Keratinocyte (primary cell): ENCODE data around the gene POLR3F. TPM values are rescaled to one million over a fixed set of nuclear protein-coding genes. Genes with fewer than 3 reads are reported as not detected.

Experiments
- DNase-seq: peaks from one replicate; pipeline ENCODE4 v3.0.0-alpha.2; 2011; ENCODE audit warnings: low read depth, missing footprints, low spot score
- FAIRE-seq: peaks from 2 replicates; lab custom pipeline; 2011; peaks lifted over from hg19 to GRCh38; lab: Jason Lieb, UNC
- H2AFZ ChIP-seq: 2 replicates; pipeline ENCODE4 v1.6.0; 2012; ENCODE audit warnings: low read length, control low read depth, inconsistent platforms; ENCODE audit not compliant: control insufficient read depth
- H3K27ac ChIP-seq: 2 replicates; pipeline ENCODE4 v1.5.1; 2011; ENCODE audit warnings: low read length; ENCODE audit not compliant: control insufficient read depth, insufficient read depth
- H3K27me3 ChIP-seq: 3 replicates; pipeline ENCODE4 v1.6.0; 2011; ENCODE audit warnings: low read length; ENCODE audit not compliant: control insufficient read depth, insufficient read depth; ENCODE audit errors: extremely low read depth
- H3K36me3 ChIP-seq, 2 experiments: 2 replicates in 1 of 2; 3 replicates in 1 of 2; pipeline ENCODE4 v1.5.1; 2011; ENCODE audit warnings: low read length in 2 of 2, mild to moderate bottlenecking in 1 of 2; ENCODE audit not compliant: control insufficient read depth in 2 of 2, insufficient read depth in 2 of 2; ENCODE audit errors: extremely low read depth in 1 of 2
- H3K4me1 ChIP-seq: 3 replicates; pipeline ENCODE4 v1.5.1; 2011; ENCODE audit warnings: low read length; ENCODE audit not compliant: control insufficient read depth, insufficient read depth; ENCODE audit errors: extremely low read depth
- H3K4me2 ChIP-seq: 3 replicates; pipeline ENCODE4 v1.6.0; 2011; ENCODE audit warnings: low read depth, low read length; ENCODE audit not compliant: control insufficient read depth, insufficient read depth; ENCODE audit errors: extremely low read depth
- H3K4me3 ChIP-seq, 3 experiments: fragments of 200-600 bp in 1 of 3; sonication (generic) in 1 of 3; 2 replicates in 2 of 3; 3 replicates in 1 of 3; pipeline ENCODE4 v1.5.1; 2011 to 2016; ENCODE audit warnings: low read length in 3 of 3, mild to moderate bottlenecking in 3 of 3, control low read depth in 2 of 3, inconsistent platforms in 1 of 3, low read depth in 1 of 3, mixed read lengths in 1 of 3, mixed run types in 1 of 3, moderate library complexity in 1 of 3; ENCODE audit not compliant: control insufficient read depth in 2 of 3, insufficient read depth in 2 of 3; ENCODE audit errors: extremely low read depth in 1 of 3
- H3K79me2 ChIP-seq: 2 replicates; pipeline ENCODE4 v1.6.0; 2012; ENCODE audit warnings: low read length; ENCODE audit not compliant: control insufficient read depth, insufficient read depth
- H3K9ac ChIP-seq: 3 replicates; pipeline ENCODE4 v1.6.0; 2011; ENCODE audit warnings: low read length; ENCODE audit not compliant: control insufficient read depth, insufficient read depth; ENCODE audit errors: extremely low read depth
- H3K9me1 ChIP-seq: 3 replicates; pipeline ENCODE4 v1.6.0; 2011; ENCODE audit warnings: low read length; ENCODE audit not compliant: control insufficient read depth, insufficient read depth; ENCODE audit errors: extremely low read depth
- H3K9me3 ChIP-seq: 2 replicates; pipeline ENCODE4 v1.5.1; 2012; ENCODE audit warnings: low read depth, low read length; ENCODE audit not compliant: control insufficient read depth
- H4K20me1 ChIP-seq: 3 replicates; pipeline ENCODE4 v1.6.0; 2011; ENCODE audit warnings: low read length; ENCODE audit not compliant: control insufficient read depth, insufficient read depth; ENCODE audit errors: extremely low read depth
- CTCF ChIP-seq, 3 experiments: IDR thresholded peaks in 1 of 3; conservative IDR thresholded peaks in 1 of 3; optimal IDR thresholded peaks in 1 of 3; 2 replicates in 2 of 3; 3 replicates in 1 of 3; pipeline versions ENCODE3 to v1.5.1; 2011; ENCODE audit warnings: low read length in 3 of 3, mild to moderate bottlenecking in 3 of 3, moderate library complexity in 2 of 3, control low read depth in 1 of 3, inconsistent platforms in 1 of 3; ENCODE audit not compliant: insufficient read depth in 2 of 3; ENCODE audit errors: extremely low read depth in 1 of 3
- EZH2 ChIP-seq: IDR thresholded peaks from one replicate; pipeline ENCODE4 v1.6.1; 2012; ENCODE audit warnings: inconsistent platforms, mild to moderate bottlenecking, low read length, moderate library complexity
- dilution Hi-C: fragments of 300-500 bp; cut with MboI; formaldehyde crosslinking; loops from one replicate; pipeline ENCODE4 v1.7.0; 2020; ENCODE audit warnings: low sequenced_read_pairs; ENCODE audit not compliant: extremely low pct_ligation_motif_present
- polyA plus RNA-seq, 5 experiments: library from polyadenylated mRNA; depleted of rRNA in 3 of 5; stranded (reverse) in 3 of 5; stranded (forward) in 1 of 5; unstranded in 1 of 5; fragments of >200 nt; gene quantifications; 1 replicate in 1 of 5; 2 replicates in 3 of 5; 3 replicates in 1 of 5; pipeline versions ENCODE4 v1.2.1 to v1.2.3, GENCODE V29; 2011 to 2012; ENCODE audit warnings: missing spikeins in 2 of 5, low read depth in 1 of 5, low replicate concordance in 1 of 5

Gene POLR3F
- polyA plus RNA-seq, 1 donor (not counting 4 experiments of a cell fraction or from before 2014, with no cell fraction given), result 12.2 TPM

- H4K20me1 ChIP-seq, result no peaks in the 10 kb centered on the region
- no peak overlapping the region for H3K27ac ChIP-seq
- dilution Hi-C loops, result no loop called here
Observed at GRCh38 chr20:18430172-18430826, 36.9 kb upstream of the POLR3F start.

GRCh38 chr20:18431206-18431605, 36.0 kb upstream of the POLR3F start:
- no peak overlapping the region for H3K4me2 ChIP-seq
- H4K20me1 ChIP-seq, result no peaks in the 10 kb centered on the region
- dilution Hi-C loops, result no loop called here
- FAIRE-seq, result no peak
- no peak overlapping the region for H2AFZ ChIP-seq
- DNase-seq, result no peak
- H3K27ac ChIP-seq, result no peak overlapping the region
- no peaks in the 10 kb centered on the region for H3K9me3 ChIP-seq
- H3K9me1 ChIP-seq, result no peaks in the 10 kb centered on the region
- no peaks in the 10 kb centered on the region for H3K27me3 ChIP-seq
- no peaks in the 10 kb centered on the region for H3K79me2 ChIP-seq
- TF ChIP-seq CTCF (optimal IDR thresholded peaks at IDR 0.05 in 1 of 3, IDR thresholded peaks at IDR 0.05 in 1 of 3, conservative IDR thresholded peaks at IDR 0.05 in 1 of 3; ENCODE audit: extremely low read depth in 1 of 3, insufficient read depth in 2 of 3, low read length in 3 of 3) (peak in 1 of 3 experiments; percentile 25), EZH2 (no peak)
- H3K9ac ChIP-seq, result no peak overlapping the region
- no peaks in the 10 kb centered on the region for H3K4me1 ChIP-seq
- H3K4me3 ChIP-seq, result no peak overlapping the region
- no peaks in the 10 kb centered on the region for H3K36me3 ChIP-seq

More at GRCh38 chr20:18430172-18430826, 36.9 kb upstream of the POLR3F start:
- Histone ChIP-seq H3K9me1 (no peaks in the 10 kb centered on the region), H3K36me3 (no peaks in the 10 kb centered on the region), H3K4me3 (no peak overlapping the region), H3K4me2 (no peak overlapping the region), H2AFZ (no peak overlapping the region), H3K9ac (no peak overlapping the region), H3K27me3 (no peaks in the 10 kb centered on the region), H3K4me1 (no peaks in the 10 kb centered on the region), H3K9me3 (no peaks in the 10 kb centered on the region), H3K79me2 (no peaks in the 10 kb centered on the region)
- FAIRE-seq (no peak), DNase-seq (no peak)
- TF ChIP-seq CTCF (optimal IDR thresholded peaks at IDR 0.05 in 1 of 3, IDR thresholded peaks at IDR 0.05 in 1 of 3, conservative IDR thresholded peaks at IDR 0.05 in 1 of 3; ENCODE audit: extremely low read depth in 1 of 3, insufficient read depth in 2 of 3, low read length in 3 of 3), result no peak
- no peak for TF ChIP-seq EZH2
